IMR-90 (cell line): ENCODE results near the gene PLCG2.

Source experiments
- CEBPB ChIP-seq: IDR thresholded peaks from 2 replicates; pipeline ENCODE4 v1.6.1; 2012; ENCODE audit warnings: low read depth, low read length, improper control_type of control experiment
- MAFK ChIP-seq: IDR thresholded peaks from 2 replicates; pipeline ENCODE4 v1.6.1; 2012; ENCODE audit warnings: low read depth, low read length, improper control_type of control experiment
- MXI1 ChIP-seq: IDR thresholded peaks from 2 replicates; pipeline ENCODE4 v1.6.1; 2012; ENCODE audit warnings: low read depth, mild to moderate bottlenecking, low read length, moderate library complexity, borderline replicate concordance
- POLR2A ChIP-seq: IDR thresholded peaks from 2 replicates; pipeline ENCODE4 v1.6.1; 2012; ENCODE audit warnings: mild to moderate bottlenecking, low read depth, low read length
- RAD21 ChIP-seq: IDR thresholded peaks from 2 replicates; pipeline ENCODE4 v1.6.1; 2012; ENCODE audit warnings: low read length, improper control_type of control experiment
- SMC3 ChIP-seq: fragments of 150-350 bp; IDR thresholded peaks from 2 replicates; pipeline ENCODE4 v1.6.1; 2016; ENCODE audit warnings: low read depth, mild to moderate bottlenecking, antibody characterized with exemption, low read length, moderate library complexity
- USF2 ChIP-seq: fragments of 150-350 bp; IDR thresholded peaks from 2 replicates; pipeline ENCODE4 v1.6.1; 2017; ENCODE audit warnings: mild to moderate bottlenecking, antibody characterized with exemption, low read length, low read depth
- TF ChIP-seq, protein P1 (sequence below): conservative IDR thresholded peaks from 2 replicates; pipeline ENCODE4 v1.5.1; 2012; ENCODE audit warnings: mild to moderate bottlenecking, low read depth, low read length, improper control_type of control experiment

- TF ChIP-seq USF2 (no peak), POLR2A (no peak), MAFK (no peak), MXI1 (no peak), SMC3 (no peak), CEBPB (no peak), RAD21 (no peak)
- TF ChIP-seq, protein P1, sequence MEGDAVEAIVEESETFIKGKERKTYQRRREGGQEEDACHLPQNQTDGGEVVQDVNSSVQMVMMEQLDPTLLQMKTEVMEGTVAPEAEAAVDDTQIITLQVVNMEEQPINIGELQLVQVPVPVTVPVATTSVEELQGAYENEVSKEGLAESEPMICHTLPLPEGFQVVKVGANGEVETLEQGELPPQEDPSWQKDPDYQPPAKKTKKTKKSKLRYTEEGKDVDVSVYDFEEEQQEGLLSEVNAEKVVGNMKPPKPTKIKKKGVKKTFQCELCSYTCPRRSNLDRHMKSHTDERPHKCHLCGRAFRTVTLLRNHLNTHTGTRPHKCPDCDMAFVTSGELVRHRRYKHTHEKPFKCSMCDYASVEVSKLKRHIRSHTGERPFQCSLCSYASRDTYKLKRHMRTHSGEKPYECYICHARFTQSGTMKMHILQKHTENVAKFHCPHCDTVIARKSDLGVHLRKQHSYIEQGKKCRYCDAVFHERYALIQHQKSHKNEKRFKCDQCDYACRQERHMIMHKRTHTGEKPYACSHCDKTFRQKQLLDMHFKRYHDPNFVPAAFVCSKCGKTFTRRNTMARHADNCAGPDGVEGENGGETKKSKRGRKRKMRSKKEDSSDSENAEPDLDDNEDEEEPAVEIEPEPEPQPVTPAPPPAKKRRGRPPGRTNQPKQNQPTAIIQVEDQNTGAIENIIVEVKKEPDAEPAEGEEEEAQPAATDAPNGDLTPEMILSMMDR = no peak
Measured at GRCh38 chr16:81816793-81817210, 37.7 kb downstream of the PLCG2 start.
